ENCODE data around the gene SEC16B.

- TF ChIP-seq CTCF (IDR thresholded peaks at IDR 0.05; ENCODE audit: low read length) (no peak), EZH2 (IDR thresholded peaks at IDR 0.05; ENCODE audit: borderline replicate concordance, low read length) (no peak)
These were observed 35.1 kb upstream of the SEC16B start for GRCh38 chr1:178004926-178005391.

Measured in OCI-LY1 (cell line).